GM23338 (cell line): Measurements from ENCODE around the gene EXOC2. TPM values are rescaled to one million over a fixed set of nuclear protein-coding genes. Genes with fewer than 3 reads are reported as not detected.

Experiments
- ATAC-seq: fragments of 200-7000 bp; cut with Tn5 transposase; 3 replicates; pipeline ENCODE4 v1.9.1; 2020
- DNase-seq: peaks from one replicate; pipeline ENCODE4 v3.0.0-alpha.2; 2015; ENCODE audit warnings: low spot score
- H2AFZ ChIP-seq: fragments of 200-600 bp; sonication (generic); 2 replicates; pipeline ENCODE4 v1.8.0; 2016; ENCODE audit warnings: antibody characterized with exemption, mild to moderate bottlenecking, moderate library complexity
- H3F3A ChIP-seq: fragments of 200-600 bp; sonication (generic); replicated peaks from 2 replicates; pipeline ENCODE4 v1.8.0; 2017; ENCODE audit warnings: antibody characterized with exemption, mixed run types, low read depth
- H3K27ac ChIP-seq: fragments of 200-600 bp; sonication (generic); 2 replicates; pipeline ENCODE4 v1.6.1; 2016; ENCODE audit warnings: low read depth
- H3K27me3 ChIP-seq: fragments of 200-600 bp; sonication (generic); 2 replicates; pipeline ENCODE4 v1.8.0; 2016; ENCODE audit warnings: mild to moderate bottlenecking, mixed run types, moderate library complexity; ENCODE audit not compliant: insufficient read depth
- H3K36me3 ChIP-seq: fragments of 200-600 bp; sonication (generic); 2 replicates; pipeline ENCODE4 v1.8.0; 2016; ENCODE audit warnings: mild to moderate bottlenecking; ENCODE audit not compliant: insufficient read depth
- H3K4me1 ChIP-seq: fragments of 200-600 bp; sonication (generic); 2 replicates; pipeline ENCODE4 v1.8.0; 2016; ENCODE audit warnings: mild to moderate bottlenecking, moderate library complexity; ENCODE audit not compliant: insufficient read depth
- H3K4me2 ChIP-seq: fragments of 200-600 bp; sonication (generic); 2 replicates; pipeline ENCODE4 v1.7.1; 2017; ENCODE audit warnings: mixed run types
- H3K4me3 ChIP-seq: fragments of 200-600 bp; sonication (generic); 2 replicates; pipeline ENCODE4 v1.6.1; 2016; ENCODE audit warnings: mixed run types
- H3K79me2 ChIP-seq: fragments of 200-600 bp; sonication (generic); replicated peaks from 2 replicates; pipeline ENCODE4 v1.8.0; 2017; ENCODE audit warnings: mild to moderate bottlenecking; ENCODE audit not compliant: insufficient read depth
- H3K9me2 ChIP-seq: fragments of 200-600 bp; sonication (generic); 2 replicates; pipeline ENCODE4 v1.8.0; 2017; ENCODE audit not compliant: insufficient read depth
- H4K20me1 ChIP-seq: fragments of 200-600 bp; sonication (generic); replicated peaks from 2 replicates; pipeline ENCODE4 v1.8.0; 2017; ENCODE audit warnings: mild to moderate bottlenecking; ENCODE audit not compliant: insufficient read depth
- H3K27ac Mint-ChIP-seq: 2 replicates; pipeline ENCODE4 v1.8.0; 2020; ENCODE audit warnings: inconsistent platforms, mild to moderate bottlenecking, moderate library complexity, mixed read lengths
- H3K27me3 Mint-ChIP-seq: 3 replicates; pipeline ENCODE4 v1.8.0; 2022; ENCODE audit warnings: low read depth, mild to moderate bottlenecking, moderate library complexity, mixed read lengths, inconsistent platforms; ENCODE audit not compliant: insufficient read depth, poor library complexity
- H3K36me3 Mint-ChIP-seq: 3 replicates; pipeline ENCODE4 v1.8.0; 2021; ENCODE audit warnings: low read depth, mild to moderate bottlenecking, inconsistent platforms, moderate library complexity, mixed read lengths
- H3K4me1 Mint-ChIP-seq: 3 replicates; pipeline ENCODE4 v1.8.0; 2020; ENCODE audit warnings: mild to moderate bottlenecking, inconsistent platforms, mixed read lengths
- H3K4me3 Mint-ChIP-seq: 3 replicates; pipeline ENCODE4 v1.8.0; 2021; ENCODE audit warnings: moderate library complexity, mild to moderate bottlenecking, inconsistent platforms, mixed read lengths
- H3K9me3 Mint-ChIP-seq: 3 replicates; pipeline ENCODE4 v1.8.0; 2020; ENCODE audit warnings: moderate library complexity, mild to moderate bottlenecking, inconsistent platforms, mixed read lengths
- CREB1 ChIP-seq: fragments of 250-450 bp; sonication (Bioruptor Pico); IDR thresholded peaks from 2 replicates; pipeline ENCODE4 v1.5.0; 2020; ENCODE audit warnings: low read depth, mild to moderate bottlenecking, moderate library complexity
- CTCF ChIP-seq, 2 experiments: fragments of 200-600 bp in 1 of 2; sonication (generic) in 1 of 2; conservative IDR thresholded peaks; 2 replicates each; pipeline versions ENCODE4 v1.5.1 to v1.6.1; 2016 to 2017; ENCODE audit warnings: antibody characterized with exemption in 2 of 2, low read depth in 2 of 2, mild to moderate bottlenecking in 2 of 2, moderate library complexity in 1 of 2
- ETS1 ChIP-seq: IDR thresholded peaks from 2 replicates; pipeline ENCODE4 v1.6.1; 2016; ENCODE audit warnings: antibody characterized with exemption
- EZH2 ChIP-seq: fragments of 200-600 bp; sonication (generic); IDR thresholded peaks from one replicate; pipeline ENCODE4 v1.8.0; 2017; ENCODE audit warnings: antibody characterized with exemption, mild to moderate bottlenecking, low read depth; ENCODE audit not compliant: unreplicated experiment
- JUNB ChIP-seq: IDR thresholded peaks from one replicate; pipeline ENCODE4 v1.6.1; 2016; ENCODE audit warnings: antibody characterized with exemption; ENCODE audit not compliant: unreplicated experiment
- NANOG ChIP-seq: IDR thresholded peaks from 2 replicates; pipeline ENCODE4 v1.6.1; 2016; ENCODE audit warnings: antibody characterized with exemption, borderline replicate concordance
- POLR2AphosphoS5 ChIP-seq: IDR thresholded peaks from 2 replicates; pipeline ENCODE4 v1.6.1; 2016; ENCODE audit warnings: antibody characterized with exemption, low read depth
- STAT1 ChIP-seq: IDR thresholded peaks from one replicate; pipeline ENCODE4 v1.6.1; 2016; ENCODE audit warnings: antibody characterized with exemption; ENCODE audit not compliant: unreplicated experiment
- ZNF114 ChIP-seq: fragments of 250-450 bp; sonication (Bioruptor Pico); IDR thresholded peaks from 2 replicates; pipeline ENCODE4 v1.5.0; 2020; ENCODE audit warnings: mild to moderate bottlenecking, moderate library complexity
- ZNF331 ChIP-seq: fragments of 250-450 bp; sonication (Bioruptor Pico); IDR thresholded peaks from 2 replicates; pipeline ENCODE4 v1.5.0; 2020; ENCODE audit warnings: low read depth, mild to moderate bottlenecking, moderate library complexity
- ZNF462 ChIP-seq: fragments of 250-450 bp; sonication (Bioruptor Pico); IDR thresholded peaks from 2 replicates; pipeline ENCODE4 v1.5.0; 2020; ENCODE audit warnings: mild to moderate bottlenecking, moderate library complexity
- polyA plus RNA-seq: library from polyadenylated mRNA; unstranded; fragments of >200 nt; fragmentation: Nextera tagmentation; extraction: Ambion mirVana; gene quantifications from 2 replicates; pipeline ENCODE4 v1.2.1, GENCODE V29; 2016
- total RNA-seq: library from RNA; depleted of rRNA; stranded (reverse); fragments of >200 nt; shearing (Covaris generic); gene quantifications from 2 replicates; pipeline ENCODE4 v1.2.3, GENCODE V29; 2014

Gene EXOC2
- total and polyA plus RNA-seq, 2 experiments from 2014 or later = 28.7 to 93.6 TPM

- TF ChIP-seq ETS1 (no peak), ZNF114 (no peak), ZNF462 (CRISPR knock-in tag) (no peak), CREB1 (no peak)
These were observed 57.7 kb downstream of the EXOC2 start (continued) for GRCh38 chr6:635233-635632.

- no peaks in the 10 kb centered on the region for H3F3A ChIP-seq
- H3K27me3 Mint-ChIP-seq = no peaks in the 10 kb centered on the region
- no peak overlapping the region for H3K4me2 ChIP-seq
- H3K36me3 Mint-ChIP-seq = peaks cover 9% of the 10 kb centered on the region; the same call in 2 of the 3 replicates
- H3K4me1 Mint-ChIP-seq = peaks cover 8% of the 10 kb centered on the region; the same call in 2 of the 3 replicates
- no peak overlapping the region for H3K27ac ChIP-seq
- H4K20me1 ChIP-seq = no peaks in the 10 kb centered on the region
- no peaks in the 10 kb centered on the region for H3K9me2 ChIP-seq
- no peaks in the 10 kb centered on the region for H3K36me3 ChIP-seq
- H3K4me3 Mint-ChIP-seq = no peak overlapping the region
- no peaks in the 10 kb centered on the region for H3K4me1 ChIP-seq
- no peak for DNase-seq
- ATAC-seq = no peak
- H3K9me3 Mint-ChIP-seq = no peaks in the 10 kb centered on the region; the same call in 2 of the 3 replicates
- no peaks in the 10 kb centered on the region for H3K27me3 ChIP-seq
- no peak overlapping the region for H3K4me3 ChIP-seq
- H2AFZ ChIP-seq = no peak overlapping the region
- H3K79me2 ChIP-seq = peaks cover 31% of the 10 kb centered on the region
- no peak overlapping the region for H3K27ac Mint-ChIP-seq
- TF ChIP-seq CTCF (conservative IDR thresholded peaks at IDR 0.05; ENCODE audit: low read depth in 2 of 2) = no peak
- no peak for TF ChIP-seq STAT1
- TF ChIP-seq POLR2AphosphoS5 = no peak
- TF ChIP-seq CREB1 = no peak
- no peak for TF ChIP-seq EZH2
- no peak for TF ChIP-seq NANOG
- TF ChIP-seq ZNF331 = no peak
- TF ChIP-seq JUNB = no peak
These were observed 59.3 kb downstream of the EXOC2 start for GRCh38 chr6:633611-634010.
